DOHH2 (cell line): Measurements from ENCODE around the gene IPCEF1.

Experiments
- H3F3A ChIP-seq: fragments of 200-600 bp; sonication (generic), shearing (Covaris generic); 2 replicates; pipeline ENCODE4 v1.6.0; 2016; ENCODE audit warnings: antibody characterized with exemption, mild to moderate bottlenecking; ENCODE audit not compliant: control insufficient read depth, insufficient read depth
- H3K27ac ChIP-seq: fragments of 200-600 bp; sonication (generic); 2 replicates; pipeline ENCODE4 v1.5.1; 2014; ENCODE audit warnings: low read depth, mild to moderate bottlenecking, low read length, moderate library complexity
- H3K27me3 ChIP-seq: fragments of 200-600 bp; sonication (generic); 2 replicates; pipeline ENCODE4 v1.6.1; 2014; ENCODE audit warnings: mild to moderate bottlenecking, low read length, mixed read lengths; ENCODE audit not compliant: control insufficient read depth
- H3K36me3 ChIP-seq: fragments of 200-600 bp; sonication (generic); 2 replicates; pipeline ENCODE4 v1.6.1; 2014; ENCODE audit warnings: mild to moderate bottlenecking, low read length, moderate library complexity, mixed read lengths; ENCODE audit not compliant: control insufficient read depth
- H3K4me1 ChIP-seq: fragments of 200-600 bp; sonication (generic); 2 replicates; pipeline ENCODE4 v1.6.1; 2014; ENCODE audit warnings: mild to moderate bottlenecking, low read length, mixed read lengths; ENCODE audit not compliant: control insufficient read depth
- H3K4me2 ChIP-seq: fragments of 200-600 bp; sonication (generic); 2 replicates; pipeline ENCODE4 v1.6.0; 2014; ENCODE audit warnings: mild to moderate bottlenecking, low read length, moderate library complexity
- H3K4me3 ChIP-seq: fragments of 200-600 bp; sonication (generic); 2 replicates; pipeline ENCODE4 v1.5.1; 2014; ENCODE audit warnings: mild to moderate bottlenecking, low read length, mixed read lengths
- H3K79me2 ChIP-seq: fragments of 200-600 bp; sonication (generic); 2 replicates; pipeline ENCODE4 v1.6.1; 2014; ENCODE audit warnings: mild to moderate bottlenecking, low read length, mixed read lengths; ENCODE audit not compliant: control insufficient read depth
- H3K9me2 ChIP-seq: fragments of 200-600 bp; sonication (generic); replicated peaks from 2 replicates; pipeline ENCODE4 v1.6.1; 2014; ENCODE audit warnings: mild to moderate bottlenecking, low read length, mixed read lengths; ENCODE audit not compliant: control insufficient read depth
- H3K9me3 ChIP-seq: fragments of 200-600 bp; sonication (generic); 2 replicates; pipeline ENCODE4 v1.6.1; 2014; ENCODE audit warnings: antibody characterized with exemption, low read length, mixed read lengths; ENCODE audit not compliant: control insufficient read depth, insufficient read depth
- H4K20me1 ChIP-seq: fragments of 200-600 bp; sonication (generic); 2 replicates; pipeline ENCODE4 v1.6.0; 2014; ENCODE audit warnings: low read depth, mild to moderate bottlenecking, antibody characterized with exemption, low read length, moderate library complexity; ENCODE audit not compliant: control insufficient read depth, insufficient read depth
- EZH2phosphoT487 ChIP-seq: fragments of 200-600 bp; sonication (generic); IDR thresholded peaks from 2 replicates; pipeline ENCODE4 v1.6.1; 2017; ENCODE audit warnings: borderline replicate concordance, mild to moderate bottlenecking, antibody characterized with exemption, low read length, moderate library complexity, mixed read lengths
- TF ChIP-seq, protein P1 (sequence below): fragments of 200-600 bp; sonication (generic); IDR thresholded peaks from one replicate; pipeline ENCODE4 v1.5.1; 2014; ENCODE audit warnings: antibody characterized with exemption, mild to moderate bottlenecking, low read depth, low read length; ENCODE audit not compliant: poor library complexity, severe bottlenecking

Gene IPCEF1

DNA sequence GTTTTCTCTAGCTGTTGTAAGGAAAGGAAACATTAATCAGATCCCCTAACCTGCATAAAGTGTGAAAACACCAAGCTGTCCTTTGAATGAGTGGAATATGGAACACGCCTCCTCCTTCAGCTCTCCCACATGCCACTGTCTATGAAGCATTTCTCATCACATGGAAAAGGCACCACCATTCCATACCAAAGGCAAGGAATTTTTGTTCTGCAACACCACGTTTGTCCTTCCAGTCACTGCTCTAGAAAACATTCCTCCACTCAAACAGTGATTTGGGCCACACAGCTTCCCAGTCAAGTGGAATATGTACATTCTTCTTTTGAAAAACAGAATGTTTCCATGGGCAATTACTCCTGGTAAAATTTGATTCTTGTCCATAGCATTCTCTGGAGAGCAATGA lies 197.5 kb downstream of the IPCEF1 start:
- Histone ChIP-seq H3K36me3 (no peaks in the 10 kb centered on the region), H3K4me1 (no peaks in the 10 kb centered on the region), H3F3A (no peaks in the 10 kb centered on the region), H3K4me2 (no peak overlapping the region), H3K9me3 (no peaks in the 10 kb centered on the region), H3K27me3 (peaks cover 5% of the 10 kb centered on the region; the same call in 1 of the 2 replicates), H3K9me2 (no peaks in the 10 kb centered on the region; the same call in 1 of the 2 replicates), H3K4me3 (no peak overlapping the region), H3K79me2 (no peaks in the 10 kb centered on the region), H4K20me1 (no peaks in the 10 kb centered on the region), H3K27ac (no peak overlapping the region)
- TF ChIP-seq, protein P1, sequence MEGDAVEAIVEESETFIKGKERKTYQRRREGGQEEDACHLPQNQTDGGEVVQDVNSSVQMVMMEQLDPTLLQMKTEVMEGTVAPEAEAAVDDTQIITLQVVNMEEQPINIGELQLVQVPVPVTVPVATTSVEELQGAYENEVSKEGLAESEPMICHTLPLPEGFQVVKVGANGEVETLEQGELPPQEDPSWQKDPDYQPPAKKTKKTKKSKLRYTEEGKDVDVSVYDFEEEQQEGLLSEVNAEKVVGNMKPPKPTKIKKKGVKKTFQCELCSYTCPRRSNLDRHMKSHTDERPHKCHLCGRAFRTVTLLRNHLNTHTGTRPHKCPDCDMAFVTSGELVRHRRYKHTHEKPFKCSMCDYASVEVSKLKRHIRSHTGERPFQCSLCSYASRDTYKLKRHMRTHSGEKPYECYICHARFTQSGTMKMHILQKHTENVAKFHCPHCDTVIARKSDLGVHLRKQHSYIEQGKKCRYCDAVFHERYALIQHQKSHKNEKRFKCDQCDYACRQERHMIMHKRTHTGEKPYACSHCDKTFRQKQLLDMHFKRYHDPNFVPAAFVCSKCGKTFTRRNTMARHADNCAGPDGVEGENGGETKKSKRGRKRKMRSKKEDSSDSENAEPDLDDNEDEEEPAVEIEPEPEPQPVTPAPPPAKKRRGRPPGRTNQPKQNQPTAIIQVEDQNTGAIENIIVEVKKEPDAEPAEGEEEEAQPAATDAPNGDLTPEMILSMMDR, result no peak
- TF ChIP-seq EZH2phosphoT487, result no peak

DNA sequence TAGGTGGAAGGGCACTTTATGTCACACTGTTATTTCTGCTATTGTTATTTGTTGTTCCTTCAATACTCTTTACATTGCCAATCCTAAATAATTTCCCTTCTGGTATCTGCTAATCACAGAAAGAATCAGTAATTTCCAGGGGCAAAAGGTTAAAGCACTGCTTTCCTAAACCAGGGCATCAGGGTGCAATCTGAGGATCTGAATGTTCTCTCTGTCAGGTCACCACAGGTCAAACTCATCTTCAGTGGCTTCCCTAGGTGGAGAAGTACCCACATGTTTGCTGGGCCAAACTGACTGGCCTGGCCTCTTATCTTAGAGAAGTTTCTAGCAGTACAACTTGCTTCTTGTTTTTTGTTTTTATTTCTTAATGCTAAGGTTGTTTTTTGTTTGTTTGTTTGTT lies 198.9 kb downstream of the IPCEF1 start:
- no peaks in the 10 kb centered on the region for H3K36me3 ChIP-seq
- H3K79me2 ChIP-seq, result no peaks in the 10 kb centered on the region
- H3F3A ChIP-seq, result no peaks in the 10 kb centered on the region
- H3K4me2 ChIP-seq, result no peak overlapping the region
- TF ChIP-seq EZH2phosphoT487, result no peak
- TF ChIP-seq, protein P1, result no peak
- H3K9me3 ChIP-seq, result no peaks in the 10 kb centered on the region
- no peaks in the 10 kb centered on the region; the same call in 1 of the 2 replicates for H3K9me2 ChIP-seq
- H4K20me1 ChIP-seq, result no peaks in the 10 kb centered on the region
- peaks cover 5% of the 10 kb centered on the region; the same call in 1 of the 2 replicates for H3K27me3 ChIP-seq
- no peak overlapping the region for H3K27ac ChIP-seq
- no peak overlapping the region for H3K4me3 ChIP-seq
- no peaks in the 10 kb centered on the region for H3K4me1 ChIP-seq

DNA sequence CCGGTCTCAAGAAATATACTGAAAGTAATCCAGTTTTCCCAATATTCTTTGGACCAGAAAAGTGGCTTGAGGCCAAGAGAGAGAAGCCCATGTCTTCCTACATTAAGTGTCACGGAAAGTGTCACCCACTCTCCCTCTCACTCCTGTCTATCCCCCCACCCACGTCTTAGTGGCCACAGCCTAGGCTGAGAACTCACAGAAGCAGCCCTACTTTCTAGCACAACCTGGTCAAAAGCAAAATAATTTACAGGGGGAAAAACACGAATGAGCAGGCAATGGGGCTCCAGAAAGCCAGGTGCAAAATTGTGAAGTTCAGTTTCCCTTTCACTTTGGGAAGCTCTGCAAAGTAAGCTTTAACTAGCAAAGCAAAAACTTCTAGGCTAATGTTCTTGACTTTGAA lies 199.5 kb downstream of the IPCEF1 start:
- Histone ChIP-seq H3K27me3 (peaks cover 5% of the 10 kb centered on the region; the same call in 1 of the 2 replicates), H3K4me3 (no peak overlapping the region)
- TF ChIP-seq, protein P1, result no peak
- no peak for TF ChIP-seq EZH2phosphoT487

More for the DNA sequence above, 199.5 kb downstream of the IPCEF1 start:
- H4K20me1 ChIP-seq, result no peaks in the 10 kb centered on the region
- H3K9me2 ChIP-seq, result no peaks in the 10 kb centered on the region; the same call in 1 of the 2 replicates
- no peaks in the 10 kb centered on the region for H3K4me1 ChIP-seq
- no peak overlapping the region for H3K4me2 ChIP-seq
- H3K36me3 ChIP-seq, result no peaks in the 10 kb centered on the region
- H3K79me2 ChIP-seq, result no peaks in the 10 kb centered on the region
- H3F3A ChIP-seq, result no peaks in the 10 kb centered on the region
- H3K27ac ChIP-seq, result no peak overlapping the region
- no peaks in the 10 kb centered on the region for H3K9me3 ChIP-seq
